H1 (cell line): ENCODE data around the gene TUBB4B. TPM values are rescaled to one million over a fixed set of nuclear protein-coding genes. Genes with fewer than 3 reads are reported as not detected.
A peak's percentile ranks its signal among the peaks of the same experiment; 100 is the strongest.

Source experiments
- CTCF ChIA-PET: fragments of 300-600 bp; sonication (Branson Sonifier 250); formaldehyde crosslinking; loops from one replicate; lab custom pipeline; 2021; ENCODE audit not compliant: partially characterized antibody; lab: Charles Lee
- POLR2A ChIA-PET: fragments of 300-600 bp; sonication (Branson Sonifier 250); formaldehyde crosslinking; loops from one replicate; lab custom pipeline; 2021; ENCODE audit warnings: inconsistent platforms; ENCODE audit not compliant: partially characterized antibody; lab: Charles Lee
- DNase-seq, 2 experiments: peaks; one replicate each; pipeline versions ENCODE4 v3.0.0 to v3.0.0-alpha.2; 2010 to 2022; ENCODE audit warnings: low spot score in 2 of 2, low read depth in 1 of 2, mixed read lengths in 1 of 2
- FAIRE-seq: peaks from 2 replicates; lab custom pipeline; 2011; peaks lifted over from hg19 to GRCh38; lab: Jason Lieb, UNC
- H2AFZ ChIP-seq: 2 replicates; pipeline ENCODE4 v1.8.1; 2012; ENCODE audit warnings: low read length, inconsistent platforms
- H2AK5ac ChIP-seq: 2 replicates; pipeline ENCODE4 v1.6.1; 2013; ENCODE audit warnings: low read depth, low read length
- H2BK120ac ChIP-seq: replicated peaks from 2 replicates; pipeline ENCODE3; 2013; ENCODE audit warnings: low read depth, low read length, inconsistent platforms
- H2BK12ac ChIP-seq: 2 replicates; pipeline ENCODE4 v1.6.1; 2013; ENCODE audit warnings: low read depth, low read length
- H2BK15ac ChIP-seq: 2 replicates; pipeline ENCODE4 v1.6.1; 2013; ENCODE audit warnings: low read length
- H2BK20ac ChIP-seq: 2 replicates; pipeline ENCODE4 v1.6.1; 2013; ENCODE audit warnings: low read length
- H2BK5ac ChIP-seq: 2 replicates; pipeline ENCODE4 v1.6.1; 2013; ENCODE audit warnings: low read depth, low read length
- H3K14ac ChIP-seq: 2 replicates; pipeline ENCODE4 v1.6.1; 2013; ENCODE audit warnings: inconsistent platforms; ENCODE audit not compliant: insufficient read length
- H3K18ac ChIP-seq: 2 replicates; pipeline ENCODE4 v1.6.1; 2013; ENCODE audit warnings: low read length; ENCODE audit errors: extremely low read depth
- H3K23ac ChIP-seq: 2 replicates; pipeline ENCODE4 v1.6.1; 2013; ENCODE audit warnings: inconsistent platforms; ENCODE audit not compliant: insufficient read length
- H3K23me2 ChIP-seq: 2 replicates; pipeline ENCODE4 v1.6.1; 2013; ENCODE audit warnings: low read depth, low read length
- H3K27ac ChIP-seq: 2 replicates; pipeline ENCODE4 v1.6.1; 2011; ENCODE audit warnings: low read depth, low read length, inconsistent platforms
- H3K27me3 ChIP-seq, 4 experiments: replicated peaks in 1 of 4; 1 replicate in 1 of 4; 2 replicates in 3 of 4; pipeline versions ENCODE4 v1.6.1 to v1.8.1; 2011 to 2013; ENCODE audit warnings: low read length in 3 of 4, mild to moderate bottlenecking in 3 of 4, inconsistent platforms in 2 of 4, mixed read lengths in 2 of 4, moderate library complexity in 1 of 4; ENCODE audit not compliant: control insufficient read depth in 3 of 4, insufficient read depth in 3 of 4; ENCODE audit errors: extremely low read depth in 1 of 4
- H3K36me3 ChIP-seq, 4 experiments: 2 replicates each; pipeline versions ENCODE4 v1.6.1 to v1.8.1; 2011 to 2013; ENCODE audit warnings: mild to moderate bottlenecking in 4 of 4, low read length in 3 of 4, moderate library complexity in 2 of 4, control low read depth in 1 of 4, inconsistent platforms in 1 of 4; ENCODE audit not compliant: insufficient read depth in 4 of 4, control insufficient read depth in 2 of 4
- H3K4ac ChIP-seq: replicated peaks from 2 replicates; pipeline ENCODE3; 2013; ENCODE audit warnings: low read length, low read depth, mixed read lengths, inconsistent platforms; ENCODE audit not compliant: insufficient read length
- H3K4me1 ChIP-seq, 4 experiments: replicated peaks in 1 of 4; 1 replicate in 1 of 4; 2 replicates in 3 of 4; pipeline versions ENCODE4 v1.6.1 to v1.8.1; 2011 to 2013; ENCODE audit warnings: low read length in 3 of 4, inconsistent platforms in 2 of 4, mixed read lengths in 1 of 4; ENCODE audit not compliant: insufficient read depth in 4 of 4, control insufficient read depth in 3 of 4
- H3K4me2 ChIP-seq, 2 experiments: 2 replicates each; pipeline versions ENCODE4 v1.6.1 to v1.8.1; 2011 to 2013; ENCODE audit warnings: low read depth in 2 of 2, low read length in 2 of 2, control low read depth in 1 of 2, inconsistent platforms in 1 of 2, mild to moderate bottlenecking in 1 of 2; ENCODE audit not compliant: insufficient read depth in 1 of 2
- H3K4me3 ChIP-seq, 4 experiments: fragments of 200-600, 300-600 bp in 1 of 4; sonication (generic), shearing (Covaris generic), sonication (Bioruptor Twin) in 1 of 4; 2 replicates each; pipeline versions ENCODE4 v1.5.1 to v1.8.1; 2011 to 2016; ENCODE audit warnings: low read length in 4 of 4, low read depth in 3 of 4, control low read depth in 2 of 4, inconsistent platforms in 2 of 4, mild to moderate bottlenecking in 2 of 4, mixed read lengths in 1 of 4, moderate library complexity in 1 of 4; ENCODE audit not compliant: insufficient read depth in 2 of 4; ENCODE audit errors: extremely low read depth in 1 of 4
- H3K56ac ChIP-seq: replicated peaks from 2 replicates; pipeline ENCODE3; 2013; ENCODE audit warnings: low read depth, mild to moderate bottlenecking, mixed read lengths, low read length, inconsistent platforms; ENCODE audit not compliant: insufficient read length
- H3K79me1 ChIP-seq: 2 replicates; pipeline ENCODE4 v1.6.1; 2013; ENCODE audit warnings: low read depth, low read length, control low read depth
- H3K79me2 ChIP-seq, 2 experiments: 2 replicates each; pipeline versions ENCODE4 v1.6.1 to v1.8.1; 2012 to 2013; ENCODE audit warnings: low read length in 2 of 2, mild to moderate bottlenecking in 2 of 2, inconsistent platforms in 1 of 2; ENCODE audit not compliant: insufficient read depth in 2 of 2, control insufficient read depth in 1 of 2
- H3K9ac ChIP-seq, 4 experiments: replicated peaks in 1 of 4; 1 replicate in 1 of 4; 2 replicates in 3 of 4; pipeline versions ENCODE4 v1.6.1 to v1.8.1; 2011 to 2013; ENCODE audit warnings: low read depth in 3 of 4, low read length in 3 of 4, control low read depth in 2 of 4, mild to moderate bottlenecking in 2 of 4, moderate library complexity in 2 of 4, inconsistent platforms in 1 of 4; ENCODE audit errors: extremely low read depth in 1 of 4
- H3K9me3 ChIP-seq, 2 experiments: 2 replicates each; pipeline versions ENCODE4 v1.6.1 to v1.8.1; 2012 to 2013; ENCODE audit warnings: mild to moderate bottlenecking in 2 of 2, moderate library complexity in 2 of 2, control low read depth in 1 of 2, inconsistent platforms in 1 of 2, low read depth in 1 of 2, low read length in 1 of 2, mixed read lengths in 1 of 2; ENCODE audit not compliant: insufficient read depth in 2 of 2
- H4K20me1 ChIP-seq, 2 experiments: replicated peaks in 1 of 2; 2 replicates each; pipeline versions ENCODE3 to v1.8.1; 2011 to 2013; ENCODE audit warnings: inconsistent platforms in 2 of 2, low read length in 2 of 2, mild to moderate bottlenecking in 1 of 2; ENCODE audit not compliant: insufficient read depth in 2 of 2, control insufficient read depth in 1 of 2
- H4K5ac ChIP-seq: 2 replicates; pipeline ENCODE4 v1.6.1; 2013; ENCODE audit warnings: low read length, low read depth, mixed read lengths, inconsistent platforms; ENCODE audit not compliant: insufficient read length
- H4K8ac ChIP-seq: 2 replicates; pipeline ENCODE4 v1.8.0; 2013; ENCODE audit warnings: mild to moderate bottlenecking, moderate library complexity, low read length, inconsistent platforms; ENCODE audit not compliant: insufficient read depth; ENCODE audit errors: extremely low read depth
- H4K91ac ChIP-seq: replicated peaks from 2 replicates; pipeline ENCODE3; 2013; ENCODE audit warnings: low read length, mixed read lengths, inconsistent platforms; ENCODE audit not compliant: insufficient read length
- KDM1A ChIP-seq: fragments of 200-600, 300-600 bp; sonication (generic); IDR thresholded peaks from 2 replicates; pipeline ENCODE4 v1.7.1; 2016; ENCODE audit warnings: mild to moderate bottlenecking, low read length, borderline replicate concordance
- WGBS, 2 experiments: shearing (Covaris generic) in 1 of 2; methylation state at CpG; one replicate each; pipeline versions ENCODE4 v1.1.6 to v1.1.7; 2013 to 2015; ENCODE audit warnings: low lambda C conversion rate in 2 of 2, mixed read lengths in 2 of 2, inconsistent platforms in 1 of 2, low coverage in 1 of 2, missing lambda C conversion rate in 1 of 2; ENCODE audit not compliant: insufficient replicate concordance in 2 of 2, insufficient coverage in 1 of 2, insufficient read length in 1 of 2; ENCODE audit errors: extremely low coverage in 1 of 2, missing lambda C conversion rate in 1 of 2; 5-methylcytosine and 5-hydroxymethylcytosine counted together
- polyA plus RNA-seq, 7 experiments: library from polyadenylated mRNA; depleted of rRNA in 3 of 7; stranded (reverse) in 5 of 7; unstranded in 2 of 7; fragments of >200 nt in 5 of 7; fragments of 200-250 nt in 2 of 7; gene quantifications; 1 replicate in 5 of 7; 2 replicates in 1 of 7; 4 replicates in 1 of 7; pipeline versions ENCODE4 v1.2.1 to v1.2.3, GENCODE V29; 2011 to 2013; ENCODE audit warnings: missing spikeins in 2 of 7, mixed read lengths in 2 of 7
- total RNA-seq: library from RNA; stranded (reverse); fragmentation: NEBNext Ultra II Directional; extraction: Animal tissue kit (Norgen Biotek cat#: 25700); gene quantifications from 2 replicates; pipeline ENCODE4 v1.2.1, GENCODE V29; 2021

The TUBB4B gene
- total and polyA plus RNA-seq, 2 of the 8 experiments (the other 6 are each of a cell fraction or from before 2014, with no cell fraction given) = 280 to 307 TPM

GRCh38 chr9:137265496-137266161 is 24.5 kb downstream of the TUBB4B start:
- Histone ChIP-seq H3K27ac (no peak overlapping the region), H3K23me2 (no peaks in the 10 kb centered on the region), H3K56ac (no peak overlapping the region), H2BK120ac (no peak overlapping the region), H2AFZ (no peak overlapping the region), H3K4me3 (no peak overlapping the region), H3K14ac (no peak overlapping the region), H3K23ac (no peak overlapping the region), H2AK5ac (no peak overlapping the region), H3K4ac (no peak overlapping the region), H3K27me3 (no peaks in the 10 kb centered on the region), H3K9me3 (no peaks in the 10 kb centered on the region), H4K8ac (peak overlapping the region; percentile 25; the same call in 1 of the 2 replicates), H2BK15ac (no peak overlapping the region), H3K4me1 (no peaks in the 10 kb centered on the region), H3K79me2 (no peaks in the 10 kb centered on the region), H3K79me1 (no peaks in the 10 kb centered on the region), H4K91ac (no peak overlapping the region), H2BK12ac (no peak overlapping the region), H3K9ac (no peak overlapping the region), H3K4me2 (no peak overlapping the region), H3K18ac (no peak overlapping the region), H4K20me1 (peaks cover 0 to 10% of the 10 kb centered on the region in 2 experiments), H2BK20ac (0 out of 2 replicates have a peak overlapping the region, but pooled peaks have one; percentile 32), H4K5ac (no peak overlapping the region), H2BK5ac (no peak overlapping the region), H3K36me3 (peaks cover 6 to 37% (median 20%) of the 10 kb centered on the region in 4 experiments)
- WGBS, 2 experiments = 91% methylated on average over 25 of the region's 29 CpGs; no CpG with 5 or more reads in 1 of the 2 experiments
- ChIA-PET POLR2A (interaction anchor here (1.2 to 69.9 kb wide), 3 partner anchors 9 to 136 kb away, joined by 3 to 1462 read pairs (median 1462); partner anchors contain the start of genes CYSRT1, NDOR1, NELFB and RNF208), CTCF (interaction anchor here (1.7 to 2.6 kb wide), 4 partner anchors 8 to 29 kb away, joined by 4 to 11 read pairs (median 6); no protein-coding TSS in a partner anchor)
- FAIRE-seq (no peak), DNase-seq (no peak)
- no peak for TF ChIP-seq KDM1A
